Measurements from ENCODE around the gene CHPF2.
A peak's percentile ranks its signal among the peaks of the same experiment; 100 is the strongest.

The CHPF2 gene

DNA sequence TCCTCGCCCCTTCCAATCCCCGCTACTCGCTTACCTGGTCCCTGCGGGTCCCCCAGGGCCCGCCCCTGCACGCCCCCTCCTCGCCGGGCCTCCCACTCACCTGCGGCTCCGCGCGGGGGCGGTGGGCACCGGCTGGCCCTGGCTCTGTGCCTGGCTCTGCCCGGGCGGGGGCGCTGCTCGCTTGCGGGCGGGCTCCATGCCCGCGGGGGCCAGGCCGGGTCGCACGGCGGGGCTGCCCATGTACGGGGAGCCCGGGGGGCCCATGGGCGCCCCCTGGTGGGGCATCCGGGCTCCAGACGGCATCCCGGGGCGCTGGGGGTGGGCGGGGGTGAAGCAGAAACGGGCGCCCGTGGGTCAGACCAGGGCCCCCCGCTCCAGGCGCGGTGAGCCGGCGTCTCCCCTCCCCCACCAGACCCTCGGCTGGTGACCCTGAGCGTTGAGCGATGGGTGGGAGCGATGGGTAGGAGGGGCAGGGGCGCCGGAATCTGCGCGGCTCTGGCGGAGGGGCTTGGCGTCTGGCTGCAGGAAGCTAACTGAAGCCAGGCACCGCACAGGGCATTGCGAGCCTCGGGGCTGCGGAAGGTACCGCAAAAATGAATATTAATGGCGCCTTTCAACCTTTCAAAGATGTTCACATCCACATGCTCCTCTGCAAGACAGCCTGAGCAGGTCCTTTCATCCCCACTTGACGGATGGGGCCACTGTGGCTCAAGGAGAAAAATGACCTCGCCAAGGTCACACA is 13.2 kb downstream of the CHPF2 start:
- DNase-seq (ENCODE audit: low read depth in 2 of 2): peak in 1 of 2 donors; percentile 61

DNA sequence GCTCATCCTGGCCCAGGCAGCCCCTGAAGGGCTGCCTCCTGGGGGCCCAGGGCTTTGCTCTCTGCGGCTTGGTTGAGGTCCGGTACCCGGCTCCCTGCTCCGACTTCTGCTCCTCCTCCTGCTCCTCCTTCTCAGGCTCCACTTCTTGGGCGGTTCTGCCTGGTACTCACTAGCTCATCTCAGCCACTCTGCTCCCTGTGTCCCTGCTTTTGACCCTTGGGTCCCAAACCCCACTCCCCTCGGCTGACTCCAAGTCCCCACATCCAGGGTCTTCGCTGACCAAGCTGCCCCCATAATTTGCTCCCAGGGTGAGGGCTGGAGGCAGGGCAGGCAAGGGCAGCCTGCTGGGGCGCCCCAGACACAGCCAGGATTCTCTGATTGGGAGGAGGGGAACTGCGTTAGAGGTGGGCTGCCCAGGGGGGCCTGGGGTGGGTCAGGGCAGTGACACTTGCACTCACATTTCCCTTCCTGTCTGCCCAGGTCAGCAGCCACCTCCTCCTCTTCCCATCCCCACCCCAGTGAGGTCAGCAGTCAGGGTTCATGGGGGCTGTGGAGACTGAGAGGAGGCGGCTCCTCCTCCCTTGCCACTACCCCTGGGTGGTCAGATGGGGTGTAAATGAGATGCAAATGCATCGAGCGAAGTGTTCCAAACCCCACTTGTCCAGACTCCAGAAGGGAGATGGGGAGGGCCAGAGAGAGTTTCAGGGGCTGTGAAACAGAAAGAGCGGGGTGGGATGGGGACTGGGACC is 14.0 kb downstream of the CHPF2 start:
- no peak for DNase-seq (ENCODE audit: low read depth in 2 of 2)

DNA sequence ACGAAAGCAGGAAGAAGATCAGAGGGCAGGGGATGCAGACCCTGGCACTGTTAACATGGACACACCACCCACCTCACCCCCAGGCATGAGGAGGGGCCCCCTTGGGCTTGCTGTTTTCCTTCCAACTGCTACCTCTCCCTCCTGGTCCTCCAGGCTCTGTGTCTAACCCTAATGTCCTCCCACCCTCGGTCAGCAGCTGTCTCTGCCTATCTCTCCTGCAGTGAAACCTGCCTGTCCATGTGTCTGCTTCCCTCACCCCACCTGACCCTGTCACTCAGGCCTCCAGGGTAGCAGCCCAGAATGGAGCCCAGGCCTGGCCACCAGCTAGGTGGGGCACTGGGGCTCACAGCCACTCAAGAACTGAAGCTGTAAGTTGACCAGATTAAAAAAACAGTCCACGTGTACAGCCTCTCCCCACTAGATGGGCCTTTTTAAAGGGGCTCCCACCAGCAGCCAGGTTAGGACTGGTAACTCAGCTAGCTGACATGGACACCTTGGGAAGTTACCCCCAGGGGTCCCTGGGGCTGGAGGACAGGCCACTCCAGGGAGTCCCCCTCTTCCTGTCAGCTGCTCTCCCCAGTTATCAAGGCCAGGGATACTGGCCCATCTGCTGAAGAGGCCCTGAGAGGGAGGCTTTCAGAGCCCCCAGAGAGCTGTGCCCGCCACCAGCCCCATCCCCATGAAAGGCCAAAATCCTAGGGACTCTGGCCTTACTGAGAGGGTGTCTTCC is 14.7 kb downstream of the CHPF2 start:
- no peak for DNase-seq (ENCODE audit: low read depth in 2 of 2)

DNA sequence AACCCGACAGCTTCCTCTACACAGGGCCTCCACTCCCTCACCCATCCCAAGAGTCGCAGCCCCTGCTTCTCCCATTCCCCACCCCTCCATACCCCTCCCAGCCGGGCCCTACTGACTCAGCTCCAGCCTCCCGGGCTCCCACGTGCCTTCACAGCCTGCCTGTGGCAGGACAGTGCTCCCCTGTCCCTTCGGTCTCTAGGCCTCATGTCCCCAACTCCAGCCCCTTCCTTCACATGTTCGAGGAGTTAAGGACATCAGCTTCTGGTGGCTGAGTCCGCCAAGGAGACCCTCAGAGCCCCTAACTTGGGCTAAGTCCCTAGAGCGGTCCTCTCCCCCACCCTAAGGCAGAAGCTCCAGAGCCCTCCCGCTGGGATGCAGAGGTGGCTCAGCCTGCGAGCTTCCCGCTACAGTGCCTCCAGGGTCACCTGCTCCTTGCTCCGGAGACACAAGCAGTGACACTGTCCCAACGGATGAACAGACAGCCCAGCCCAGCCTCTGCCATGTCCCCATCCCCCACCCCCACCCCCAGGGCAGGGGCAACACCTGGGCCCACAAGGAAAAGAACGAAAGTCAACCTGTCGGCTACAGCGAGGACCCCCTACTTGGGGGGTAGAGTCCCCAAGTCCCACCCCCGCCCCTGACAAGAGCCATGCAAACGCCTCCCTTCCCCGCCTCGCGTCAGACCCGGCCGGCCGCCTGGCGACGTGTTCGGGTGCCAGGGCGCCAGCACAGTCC is 15.5 kb downstream of the CHPF2 start:
- DNase-seq (ENCODE audit: low read depth in 2 of 2): no peak

DNA sequence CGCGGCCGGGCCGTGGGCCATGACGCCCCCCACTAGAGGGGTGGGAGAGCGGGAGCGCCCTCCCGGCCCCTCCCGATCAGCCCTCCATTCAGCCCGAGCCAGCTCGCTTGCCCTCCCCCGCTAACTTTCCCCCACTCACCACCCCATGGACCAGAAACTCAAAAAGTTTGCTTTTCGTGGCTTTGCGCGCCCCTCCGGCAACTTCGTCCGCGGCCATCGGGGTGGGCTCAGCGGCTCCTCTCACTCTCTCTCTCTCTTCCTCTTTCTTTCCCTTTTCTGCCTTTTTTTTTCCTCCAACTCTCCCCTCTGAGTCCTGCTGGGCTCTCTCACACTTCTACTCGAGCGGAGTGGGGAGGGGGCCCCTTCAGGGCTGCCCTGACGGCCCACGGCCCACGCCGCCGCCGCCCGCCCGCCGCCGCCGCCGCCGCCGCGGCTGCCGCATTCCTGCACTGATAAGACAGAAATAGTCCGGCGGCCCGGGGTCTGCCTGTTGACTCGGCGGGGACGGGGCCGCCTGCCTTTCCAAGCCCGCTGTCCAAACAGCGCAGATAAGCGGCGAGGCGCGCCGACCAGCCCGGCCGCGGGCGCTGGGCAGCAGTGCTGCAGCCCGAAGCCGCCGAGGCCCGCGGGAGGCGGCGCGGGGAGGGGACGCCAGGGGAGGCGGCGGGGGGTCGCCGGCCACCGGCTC is 16.2 kb downstream of the CHPF2 start, which contains the start of gene SMARCD3:
Gene SMARCD3 (minus strand): TSS at position 349 of the 688 bp plus-strand sequence. CDS start 132 bp downstream, at position 217.
- DNase-seq (ENCODE audit: low read depth in 2 of 2): no peak

DNA sequence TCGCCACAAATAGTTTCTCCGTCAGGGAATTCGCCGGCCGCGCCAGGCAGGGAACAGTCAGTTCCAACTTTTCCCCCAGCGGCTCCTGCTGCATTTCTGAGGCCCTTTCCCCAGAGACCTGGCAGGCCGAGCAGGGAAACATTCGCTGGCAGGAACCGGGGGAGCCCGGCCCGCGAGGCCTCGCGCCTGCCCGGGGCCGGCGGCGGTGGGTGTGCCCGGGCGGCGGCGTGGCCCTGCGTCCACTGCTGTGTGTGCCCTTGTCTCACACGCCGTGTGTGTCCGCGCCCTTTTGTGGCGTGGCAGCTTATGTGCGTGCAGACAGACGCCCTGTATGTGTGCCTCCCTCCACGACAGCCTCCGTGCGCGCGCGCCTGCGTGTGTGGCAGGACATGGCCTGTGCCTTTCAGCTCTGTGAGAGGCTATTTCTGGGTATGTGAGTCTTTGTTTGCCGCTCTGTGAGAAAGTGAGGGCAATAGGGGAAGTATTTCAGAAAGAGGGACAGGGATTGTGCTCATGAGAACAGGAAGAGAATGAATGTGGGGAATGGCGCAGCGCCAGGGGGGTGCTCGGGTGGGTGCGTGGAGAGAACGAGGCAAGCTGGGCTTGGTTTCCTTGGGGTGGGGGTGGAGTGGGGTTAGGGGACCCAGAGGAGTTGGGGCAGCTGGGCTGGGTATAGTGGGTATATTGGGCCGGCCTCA is 16.9 kb downstream of the CHPF2 start:
- DNase-seq (ENCODE audit: low read depth in 2 of 2): no peak

DNA sequence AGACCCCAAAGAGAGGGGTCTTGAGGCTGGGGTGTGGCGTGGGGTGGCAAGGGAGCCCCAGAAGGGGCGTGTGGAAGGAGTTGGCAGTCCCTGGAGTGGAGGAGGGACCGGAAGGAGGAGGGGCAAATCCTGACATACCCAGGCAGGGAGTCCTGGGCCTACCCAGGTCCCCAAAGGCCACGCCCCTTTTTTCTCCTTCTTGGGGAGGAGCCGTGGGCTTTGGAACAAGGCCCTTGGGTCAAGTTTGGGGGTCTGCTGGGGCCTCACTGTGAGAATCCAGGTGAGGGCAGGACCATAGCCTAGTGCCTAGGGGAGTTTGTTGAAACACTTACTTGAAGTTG is 17.4 kb downstream of the CHPF2 start:
- DNase-seq (ENCODE audit: low read depth in 2 of 2): no peak

DNA sequence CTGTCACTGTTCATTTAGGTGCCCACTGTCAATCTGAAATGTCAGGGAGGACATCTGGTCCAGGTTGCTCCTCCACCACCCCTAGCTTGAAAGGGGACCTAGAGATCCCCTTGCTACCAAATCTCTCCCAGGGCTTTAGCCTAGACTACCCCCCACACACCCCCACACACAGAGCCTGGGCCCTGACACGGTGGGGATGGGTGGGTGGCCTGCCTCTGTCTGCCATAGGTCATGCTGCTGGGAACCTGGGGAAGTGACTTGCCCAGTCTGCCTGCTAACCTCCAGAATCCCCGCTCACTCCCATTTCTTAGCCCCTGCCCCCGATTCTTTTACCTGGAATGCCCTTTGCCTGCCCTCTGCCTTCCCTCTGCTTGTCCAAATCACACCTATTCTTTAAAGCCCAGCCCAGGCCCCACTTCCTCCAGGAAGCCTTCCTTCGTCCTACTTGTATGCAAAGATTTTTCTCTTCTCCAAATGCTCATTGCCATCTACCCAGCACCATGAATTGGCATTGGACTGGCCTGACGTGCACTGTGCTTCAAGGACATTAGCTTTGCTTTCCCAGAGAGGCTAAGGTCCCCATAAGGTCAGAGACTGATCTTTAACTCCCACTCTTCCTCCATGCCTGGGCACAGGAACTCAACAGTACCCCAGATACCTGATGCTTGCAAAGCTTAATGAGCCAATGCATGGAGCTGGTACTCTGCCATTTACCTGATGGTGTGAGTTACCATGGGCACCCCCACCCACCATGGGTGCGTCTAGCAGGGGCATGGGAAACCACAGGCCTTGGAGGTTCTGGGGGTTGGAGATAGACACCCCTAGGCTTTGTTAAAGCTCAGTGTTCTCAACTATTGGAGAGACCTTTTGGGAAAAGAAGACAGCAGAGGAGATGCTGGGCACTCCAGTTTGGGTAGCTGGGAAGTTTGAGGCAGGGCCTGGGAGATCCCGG is 18.2 kb downstream of the CHPF2 start:
- DNase-seq (ENCODE audit: low read depth in 2 of 2): no peak

DNA sequence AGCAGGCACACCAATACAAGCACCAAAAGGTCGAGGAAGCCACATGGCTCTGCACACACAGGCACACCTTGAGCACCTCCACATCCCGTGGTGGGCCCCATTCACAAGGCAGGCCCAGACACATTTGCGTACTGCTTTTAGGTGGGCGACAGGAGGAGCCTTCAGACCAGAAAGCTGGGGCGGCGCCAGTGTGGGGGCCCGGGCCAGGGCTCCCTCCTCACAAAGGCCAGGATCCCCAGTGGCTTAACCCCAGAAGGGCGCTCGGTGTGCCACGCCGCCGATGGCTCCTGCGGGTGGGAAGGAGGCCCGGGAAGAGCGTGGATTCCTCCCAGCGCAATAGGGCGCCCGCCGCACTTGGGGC is 19.0 kb downstream of the CHPF2 start:
- DNase-seq (ENCODE audit: low read depth in 2 of 2): no peak

DNA sequence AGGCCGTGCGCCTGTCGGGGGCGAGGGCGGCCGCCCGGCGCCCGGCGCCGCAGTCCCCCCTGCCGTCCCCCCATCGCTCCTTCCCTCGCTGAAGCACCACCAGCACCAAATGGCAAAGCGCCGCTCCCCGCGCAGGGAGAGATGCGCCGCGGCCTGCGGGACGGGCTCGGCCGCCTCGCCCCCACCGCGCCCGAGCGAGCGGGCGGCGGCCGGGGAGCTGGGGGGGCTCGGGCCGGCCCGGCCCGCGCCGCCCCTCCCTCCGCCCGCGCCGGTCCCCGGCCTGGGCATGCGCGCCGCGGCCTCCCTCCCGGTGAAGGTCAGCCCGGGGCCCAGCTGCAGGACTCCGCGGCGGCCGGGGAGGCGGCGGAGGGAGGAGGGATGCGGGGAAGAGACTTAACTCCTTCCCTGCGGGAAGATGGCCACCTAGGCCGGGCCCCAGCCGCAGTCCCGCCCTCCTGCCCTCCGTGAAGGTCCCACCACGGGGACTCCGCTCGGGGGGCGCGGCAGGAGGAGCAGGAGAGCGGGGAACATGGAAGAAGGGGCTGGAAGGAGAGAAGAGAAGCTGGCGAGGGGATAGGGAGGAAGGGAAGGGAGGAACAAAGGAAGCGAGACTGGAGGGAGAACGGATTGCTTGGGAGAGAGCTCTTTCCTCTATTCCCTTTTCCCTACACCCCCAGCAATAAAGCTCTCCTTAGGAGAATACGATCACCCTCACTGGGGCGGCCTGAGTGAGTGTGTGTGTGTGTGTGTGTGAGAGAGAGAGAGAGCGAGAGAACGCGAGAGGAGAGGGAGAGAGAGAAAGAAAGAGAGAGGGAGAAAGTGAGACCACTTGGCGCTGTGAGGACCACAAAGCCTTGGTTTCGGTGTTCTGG is 19.6 kb downstream of the CHPF2 start:
- DNase-seq (ENCODE audit: low read depth in 2 of 2): no peak

DNA sequence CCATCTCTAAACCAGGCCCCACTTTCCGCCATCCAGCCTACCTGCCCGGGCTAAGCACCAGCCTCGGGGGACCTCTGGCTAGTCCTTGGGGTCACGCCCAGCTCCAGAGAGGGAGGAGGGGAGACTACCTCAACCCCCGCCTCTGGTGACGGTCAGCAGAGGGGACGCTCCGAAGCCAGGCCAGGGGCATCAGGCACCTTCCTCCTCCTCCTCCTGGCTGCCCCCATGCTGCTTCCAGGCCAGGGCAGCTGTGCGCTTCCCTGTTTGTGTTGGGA is 20.2 kb downstream of the CHPF2 start:
- no peak for DNase-seq (ENCODE audit: low read depth in 2 of 2)

DNA sequence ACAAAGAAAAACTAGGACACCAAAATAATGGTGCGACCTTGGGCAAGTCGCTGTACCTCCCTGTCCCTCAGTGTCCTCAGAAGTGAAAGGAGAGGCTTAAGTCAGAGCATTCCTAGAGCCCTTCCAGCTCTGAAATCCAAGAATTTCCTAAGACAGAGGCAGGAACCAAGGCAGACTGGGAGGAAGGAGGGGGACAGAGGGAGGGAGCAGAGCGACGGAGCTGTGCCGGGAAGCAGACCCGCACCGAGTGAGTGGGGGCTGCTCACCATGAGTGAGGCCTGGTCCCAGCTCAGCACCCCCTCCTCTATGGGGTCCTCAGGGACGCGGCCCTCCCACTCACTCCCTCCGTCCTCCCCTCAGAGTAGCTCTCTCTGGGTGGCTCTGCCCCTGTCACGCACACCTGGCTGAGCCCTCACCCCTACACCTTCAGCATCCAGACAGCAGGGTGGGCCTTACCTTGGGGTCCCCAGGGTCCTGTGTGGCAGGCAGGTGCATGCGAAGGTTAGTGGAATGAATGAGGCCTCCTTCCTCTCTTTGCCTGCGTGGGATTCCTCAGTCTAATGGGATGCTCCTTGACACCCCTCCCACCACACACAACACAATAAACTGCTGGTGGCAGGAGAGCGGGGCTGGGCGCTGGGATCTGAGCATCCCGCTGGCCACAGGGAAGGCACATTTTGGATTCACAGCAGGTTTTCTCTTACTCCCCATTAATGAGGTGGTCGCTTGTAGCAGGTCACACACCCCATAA is 20.9 kb downstream of the CHPF2 start:
- DNase-seq (ENCODE audit: low read depth in 2 of 2): no peak

DNA sequence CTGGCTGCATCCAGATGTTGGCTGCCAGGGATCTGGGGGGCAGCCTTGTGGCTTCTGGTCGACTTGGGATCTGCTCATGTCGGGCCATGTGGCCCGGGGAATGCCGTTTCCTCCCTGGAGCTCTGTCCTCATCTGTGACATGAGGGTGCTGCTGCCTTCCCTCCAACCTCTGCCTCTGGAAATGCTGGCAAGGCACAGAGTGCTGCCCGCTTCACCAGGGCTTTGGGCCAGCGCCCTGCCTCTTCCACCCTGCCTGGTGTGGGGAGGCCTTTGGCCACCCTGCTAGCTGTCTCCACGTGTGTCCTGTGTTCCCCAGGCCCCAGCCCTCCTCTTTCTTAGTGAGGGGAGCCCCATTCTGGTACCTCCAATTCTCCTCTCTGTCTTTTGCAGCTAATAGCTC is 22.0 kb downstream of the CHPF2 start:
- no peak for DNase-seq (ENCODE audit: low read depth in 2 of 2)

DNA sequence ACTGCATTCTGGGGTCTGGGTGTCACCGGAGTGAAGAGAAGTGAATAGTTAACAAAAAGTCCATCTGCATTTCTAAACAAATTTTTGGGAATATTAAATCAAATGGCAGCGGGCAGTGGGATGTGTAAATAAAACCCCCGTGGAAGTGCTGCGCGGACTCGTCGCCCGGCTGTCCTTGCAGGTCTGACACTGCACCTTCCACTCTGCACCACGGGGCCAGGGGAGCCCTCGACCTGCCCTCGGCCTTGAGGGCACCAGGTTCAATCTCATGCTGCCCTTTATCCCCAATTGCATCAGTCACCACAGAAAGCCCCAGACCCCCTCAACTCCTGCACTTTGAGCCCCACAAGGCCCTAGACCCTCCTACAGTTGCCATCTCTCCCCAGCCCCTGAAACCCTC is 22.6 kb downstream of the CHPF2 start:
- DNase-seq (ENCODE audit: low read depth in 2 of 2): no peak

DNA sequence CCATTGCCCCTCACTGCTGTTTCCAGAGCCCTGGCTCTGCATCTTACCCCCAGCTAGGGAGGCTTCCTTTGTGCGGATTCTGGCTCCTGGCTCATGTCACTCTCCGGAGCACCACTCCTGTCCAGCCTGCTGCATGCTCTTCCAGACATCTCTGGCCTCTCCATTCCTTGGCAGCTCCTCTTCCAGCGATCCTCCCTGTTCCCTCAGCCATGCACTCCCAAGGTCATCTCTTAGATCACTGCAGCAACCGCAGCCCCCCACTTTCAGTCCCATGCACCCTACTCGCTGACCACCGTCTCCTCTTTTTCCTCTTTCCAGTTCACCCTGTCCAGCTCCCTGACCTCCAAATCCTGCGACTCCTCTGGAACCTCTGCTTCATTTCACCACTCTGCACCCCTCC is 23.1 kb downstream of the CHPF2 start:
- no peak for DNase-seq (ENCODE audit: low read depth in 2 of 2)

DNA sequence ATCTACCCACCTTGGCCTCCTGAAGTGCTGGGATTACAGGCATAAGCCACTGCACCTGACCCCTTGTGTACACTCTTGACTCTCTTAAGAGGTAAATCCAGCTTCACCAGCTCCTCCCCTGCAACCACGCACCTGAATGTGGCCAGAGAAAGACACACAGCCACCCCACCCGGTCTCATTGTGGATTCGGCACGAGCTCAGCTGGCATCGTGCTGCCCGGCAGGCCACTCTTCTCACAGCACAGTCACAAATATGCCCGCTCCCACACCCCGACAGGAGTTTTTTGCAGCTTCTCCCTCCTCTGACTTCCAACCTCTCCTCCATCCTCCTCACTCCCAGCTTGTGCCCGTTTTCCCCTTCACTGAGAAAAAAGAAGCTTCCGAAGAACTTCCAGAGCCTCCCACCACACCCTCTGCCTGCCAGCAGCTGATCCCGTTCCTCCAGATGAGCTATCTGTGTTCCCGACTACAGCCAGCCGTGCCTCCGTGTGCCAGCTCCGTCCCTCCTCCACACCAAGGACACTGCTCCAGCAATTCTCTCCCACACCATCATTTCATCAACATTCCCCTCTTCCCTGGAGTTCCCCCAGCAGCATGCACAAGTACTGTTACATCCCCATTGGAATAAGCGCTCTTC is 24.2 kb downstream of the CHPF2 start:
- no peak for DNase-seq (ENCODE audit: low read depth in 2 of 2)

DNA sequence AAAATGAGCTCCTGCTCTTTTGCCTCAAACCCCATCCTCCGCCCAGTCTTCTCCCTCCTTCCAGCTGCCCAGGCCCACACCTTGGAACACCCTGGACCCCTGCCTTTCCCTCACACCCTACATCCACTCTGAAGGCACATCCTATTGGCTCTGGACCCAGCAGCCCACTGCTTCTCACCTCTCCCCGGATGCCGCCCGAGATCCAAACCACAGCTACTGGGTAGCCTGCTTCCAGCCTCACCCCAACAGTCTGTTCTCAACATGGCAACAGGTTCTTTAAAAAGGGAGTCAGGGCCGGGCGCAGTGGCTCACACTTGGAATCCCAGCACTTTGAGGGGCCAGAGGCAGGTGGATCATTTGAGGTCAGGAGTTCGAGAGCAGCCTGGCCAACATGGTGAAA is 25.7 kb downstream of the CHPF2 start:
- DNase-seq (ENCODE audit: low read depth in 2 of 2): no peak

DNA sequence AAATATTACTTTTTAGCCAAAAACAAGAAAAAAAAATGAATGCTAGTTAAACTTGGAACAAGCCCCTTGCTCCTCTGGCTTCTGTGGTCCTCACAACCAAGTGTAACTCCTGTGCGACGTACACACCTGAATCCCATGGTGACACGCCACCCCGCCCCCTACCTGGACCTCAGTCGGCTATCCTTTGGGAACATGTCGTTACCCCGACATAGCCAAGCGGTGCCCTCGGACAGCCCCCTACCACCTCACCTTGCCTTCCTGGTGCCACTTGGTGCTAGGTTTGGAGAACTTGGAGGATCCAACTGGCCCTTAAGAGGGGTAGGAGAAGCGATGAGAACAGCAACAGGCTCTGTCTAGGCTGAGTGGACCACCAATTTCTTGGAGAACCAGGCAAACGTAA is 28.2 kb downstream of the CHPF2 start:
- DNase-seq (ENCODE audit: low read depth in 2 of 2): no peak
